ENCODE measurements around the gene BRINP1. TPM values are rescaled to one million over a fixed set of nuclear protein-coding genes. Genes with fewer than 3 reads are reported as not detected.
A peak's percentile ranks its signal among the peaks of the same experiment; 100 is the strongest.

The BRINP1 gene
- polyA plus RNA-seq, 5 donors, result 0.05 to 0.22 (median 0.08) TPM

DNA sequence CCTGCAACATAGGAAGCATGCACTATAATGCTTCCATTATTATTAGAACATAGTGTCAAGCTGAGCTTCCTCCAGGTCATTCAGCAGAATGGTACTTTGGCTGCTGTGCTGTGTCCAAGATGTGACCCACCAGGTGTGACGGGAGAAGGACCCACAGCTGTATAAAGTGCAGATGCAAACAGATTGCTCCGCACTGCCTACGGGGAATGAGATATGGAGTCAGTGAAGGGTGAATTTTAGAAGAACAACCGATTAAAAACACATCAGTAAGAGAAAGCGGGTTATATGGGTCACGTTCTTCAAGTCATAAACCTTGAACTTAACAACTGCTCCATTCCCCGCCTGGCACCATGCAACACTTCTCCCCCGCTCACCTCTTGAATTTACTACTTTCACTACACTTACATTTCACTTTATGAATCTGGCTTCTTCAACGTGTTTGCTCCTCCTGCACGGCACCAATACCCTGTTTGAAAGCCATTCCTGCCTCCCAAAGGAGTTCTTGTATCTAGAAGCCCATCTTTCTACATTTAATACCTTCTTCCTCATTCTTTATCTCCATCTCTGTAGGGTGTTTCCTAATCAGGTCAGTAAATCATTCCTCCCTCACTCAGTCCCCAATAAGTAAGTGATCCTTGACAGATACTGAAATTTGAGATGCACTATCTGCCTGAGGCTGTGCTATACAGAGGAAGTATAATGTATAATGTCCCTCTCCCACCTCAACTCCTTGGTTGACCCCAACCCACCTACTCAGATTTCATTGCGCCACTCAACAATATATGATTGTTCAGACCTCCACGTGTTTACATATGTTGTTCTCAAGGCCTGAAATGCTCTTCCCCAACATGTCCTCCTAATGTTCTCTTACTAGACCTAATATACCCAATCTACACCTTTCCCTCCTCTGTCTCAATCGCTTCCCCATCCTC is 25.9 kb downstream of the BRINP1 start:
- DNase-seq, result no peak

DNA sequence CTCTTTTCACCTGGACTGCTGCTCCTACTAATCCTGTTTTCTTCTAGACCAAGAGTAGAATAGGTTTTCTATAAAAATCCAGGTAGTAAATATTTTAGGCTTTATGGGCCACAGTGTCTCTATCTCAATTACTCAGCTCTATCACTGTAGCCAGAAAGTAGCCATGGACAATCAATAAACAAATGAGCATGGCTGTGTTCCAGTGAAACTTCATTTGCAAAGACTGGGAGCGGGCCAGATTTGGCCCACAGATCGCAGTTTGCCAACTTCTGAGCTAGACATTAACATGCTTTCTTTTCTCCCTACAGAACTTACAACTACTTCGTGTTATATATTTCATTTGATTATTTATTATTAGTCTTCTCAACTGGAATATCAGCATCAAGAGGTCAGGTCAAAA is 30.2 kb downstream of the BRINP1 start:
- DNase-seq, result no peak

DNA sequence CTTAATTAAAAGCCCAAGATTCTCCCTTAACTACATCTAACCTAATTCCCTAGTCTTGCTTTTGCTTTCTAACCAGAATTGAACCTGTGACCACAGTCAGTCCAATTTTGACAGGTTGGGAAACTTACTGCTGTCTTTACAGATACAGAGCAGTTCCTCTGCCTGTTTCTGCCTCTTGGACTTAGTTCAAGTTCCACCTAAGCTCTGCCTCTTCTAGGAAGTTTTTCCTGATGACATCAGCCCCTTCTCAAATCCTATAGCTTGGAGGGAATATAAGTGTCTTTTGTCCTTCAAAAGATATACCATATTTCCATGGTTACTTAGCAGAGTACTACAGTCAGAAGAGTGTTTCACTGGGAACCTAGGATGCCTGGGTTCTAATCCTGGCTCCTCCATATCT is 31.7 kb downstream of the BRINP1 start:
- no peak for DNase-seq

DNA sequence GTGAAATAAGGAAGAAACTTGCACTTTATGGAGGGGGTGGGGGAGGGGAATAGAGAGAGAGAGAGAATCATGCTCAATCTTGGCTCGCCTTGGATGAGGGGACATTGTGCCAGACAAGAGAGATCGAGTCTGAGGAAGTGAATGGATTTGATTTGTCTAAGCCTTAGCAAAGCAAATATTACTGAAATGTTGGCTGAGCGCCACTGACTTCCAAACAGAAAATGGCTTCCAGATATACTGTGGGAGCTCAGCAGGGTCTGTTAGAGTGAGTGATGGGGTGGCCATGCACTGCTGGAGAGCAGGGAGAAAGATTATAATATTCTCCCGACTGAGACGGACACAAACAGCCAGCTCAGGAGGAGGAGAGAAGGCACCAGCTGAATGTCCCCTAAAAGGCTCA is 34.5 kb downstream of the BRINP1 start:
- no peak for DNase-seq

DNA sequence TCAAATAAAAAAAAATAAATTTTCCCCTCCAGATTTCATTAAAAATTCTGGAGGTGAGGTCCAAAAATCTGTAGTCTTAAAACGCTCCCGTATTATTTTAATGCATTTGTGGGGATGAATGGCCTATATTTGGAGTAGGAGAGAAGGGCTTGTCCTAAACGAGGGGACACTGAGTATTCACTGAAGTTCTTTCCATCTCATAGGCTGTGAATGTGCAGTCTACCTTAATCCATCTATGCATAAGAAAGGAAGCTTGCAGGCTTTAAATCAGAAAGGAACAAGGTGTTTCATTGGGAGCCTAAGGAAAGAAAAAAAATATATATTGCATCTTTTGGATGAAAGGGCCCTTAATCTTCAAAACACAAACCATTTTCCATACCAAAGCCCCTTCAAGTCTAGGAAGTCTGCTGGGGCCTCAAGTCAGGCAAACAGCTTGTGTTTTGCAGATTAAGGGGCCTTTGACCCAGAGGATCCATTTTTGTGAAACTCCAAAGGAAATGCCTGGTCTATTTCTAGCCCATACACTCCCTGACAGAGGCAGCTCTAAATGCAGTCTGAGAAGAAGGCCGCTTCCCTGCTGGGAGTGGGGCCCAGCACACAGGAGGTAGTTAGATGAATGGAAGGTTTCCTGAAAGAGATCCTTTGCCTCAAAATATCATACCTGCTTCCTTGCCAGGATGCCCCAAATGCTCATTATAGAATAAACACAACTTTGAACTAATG is 35.6 kb downstream of the BRINP1 start:
- DNase-seq, result no peak

DNA sequence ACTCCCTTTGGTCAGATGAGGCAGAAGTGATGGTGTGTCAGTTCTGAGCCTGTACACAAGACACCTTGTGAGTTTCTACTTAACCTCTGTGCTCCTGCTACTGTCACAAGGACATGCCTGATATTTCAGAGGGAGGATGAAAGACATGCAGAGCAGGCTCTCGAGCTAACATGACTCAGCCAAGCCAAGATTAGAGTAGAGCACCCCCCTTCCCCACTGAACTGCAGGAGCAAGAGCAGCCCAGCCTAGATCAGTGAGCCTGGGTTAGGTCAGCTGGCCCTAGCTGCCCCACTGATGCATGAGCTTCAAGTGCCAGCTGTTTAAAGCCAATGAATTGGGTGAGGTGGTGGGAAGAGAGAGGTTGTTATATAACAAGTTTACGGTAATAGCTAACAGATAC is 36.7 kb downstream of the BRINP1 start:
- no peak for DNase-seq

DNA sequence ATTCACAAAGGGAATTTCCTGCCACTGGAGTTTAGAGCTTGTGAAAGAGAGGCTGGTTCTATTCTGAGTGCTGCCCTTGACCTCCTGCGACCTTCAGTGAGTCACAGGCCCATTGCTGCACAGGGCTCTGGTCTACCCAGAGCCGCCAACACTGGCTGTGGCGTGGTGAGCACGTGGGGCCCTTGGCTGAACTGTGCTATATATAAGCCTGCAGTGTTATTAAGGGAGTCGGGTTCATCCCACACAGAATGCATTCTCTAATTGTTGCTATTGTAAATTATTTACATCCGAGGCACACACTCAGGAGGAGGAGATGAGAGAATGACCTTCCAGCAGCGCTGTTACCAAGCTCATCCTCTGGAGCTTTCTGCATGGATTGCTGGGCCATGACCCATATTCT is 47.1 kb downstream of the BRINP1 start:
- DNase-seq, result no peak

DNA sequence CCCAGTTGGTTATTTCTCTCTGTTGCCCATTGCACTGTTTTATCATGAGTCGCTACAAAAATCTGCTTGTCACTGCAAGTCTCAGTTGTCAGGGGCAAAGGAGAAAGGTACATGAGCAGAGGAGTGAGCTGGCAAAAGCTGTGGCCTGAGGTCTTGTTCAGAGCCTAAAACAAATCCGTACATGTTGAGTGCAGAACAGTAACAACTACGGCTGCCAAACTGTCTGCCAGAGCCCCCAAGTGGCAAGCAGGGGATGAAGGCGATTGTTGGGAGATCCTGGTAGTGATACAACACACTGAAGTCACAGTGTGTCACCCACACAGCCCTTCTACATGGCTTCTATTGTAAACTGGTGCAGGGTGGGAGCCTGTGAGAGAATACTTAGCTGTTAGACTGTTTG is 50.9 kb downstream of the BRINP1 start:
- no peak for DNase-seq

DNA sequence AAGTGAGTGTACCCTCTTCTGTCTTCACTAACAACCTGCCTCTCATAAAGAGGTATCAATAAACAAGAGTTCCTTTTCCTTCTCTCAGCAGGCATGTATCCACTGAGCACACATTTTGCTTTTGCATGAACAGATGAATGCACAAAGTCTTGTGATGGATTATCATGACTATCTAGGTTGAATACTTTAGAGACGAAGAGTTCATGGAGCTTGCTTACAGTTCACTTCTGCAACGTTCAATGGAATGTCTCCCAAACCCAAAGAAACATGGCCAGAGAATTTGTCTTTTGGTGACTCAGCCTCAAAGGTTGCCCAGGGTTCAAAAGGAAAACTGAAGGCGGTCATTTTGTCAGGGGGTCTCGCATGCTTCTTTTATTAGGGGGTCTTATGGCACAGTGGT is 55.4 kb downstream of the BRINP1 start:
- no peak for DNase-seq

DNA sequence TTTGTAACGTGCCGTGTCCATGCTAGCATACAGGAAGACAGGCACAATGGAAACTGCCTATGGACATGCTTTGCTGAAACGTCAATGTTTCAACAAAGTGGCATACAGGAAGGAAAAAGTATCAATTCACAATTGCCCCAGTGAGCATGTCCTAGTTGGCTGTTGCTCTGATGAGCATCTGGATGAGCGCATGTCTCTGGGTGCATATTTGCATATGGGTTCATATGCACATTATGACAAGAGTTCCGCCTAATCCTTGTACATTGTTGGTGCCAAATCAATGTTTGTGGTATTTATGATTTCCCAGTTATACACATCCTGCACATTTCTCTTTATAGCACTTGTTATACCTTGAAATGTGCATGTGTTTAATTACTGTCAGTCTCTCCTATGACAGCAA is 58.5 kb downstream of the BRINP1 start:
- no peak for DNase-seq

DNA sequence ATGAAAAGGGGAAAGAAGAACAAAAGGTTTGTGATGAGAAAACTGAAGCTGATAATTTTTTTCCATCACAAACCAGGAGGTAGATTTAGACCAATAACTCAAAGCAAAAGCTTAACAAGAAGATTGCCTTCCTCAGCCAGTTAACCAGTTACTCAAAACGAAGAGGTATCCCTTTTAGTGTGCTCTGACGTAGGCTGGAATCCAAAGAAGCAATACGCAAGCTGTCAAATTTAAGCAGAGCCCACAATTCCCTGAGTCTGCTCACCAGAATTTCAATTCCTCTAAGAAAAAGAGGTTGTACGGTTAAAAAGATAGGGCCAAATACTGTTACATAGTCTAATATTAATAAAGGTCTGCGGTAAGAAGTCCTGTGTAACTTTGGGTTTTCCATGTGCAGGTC is 61.8 kb downstream of the BRINP1 start:
- no peak for DNase-seq

DNA sequence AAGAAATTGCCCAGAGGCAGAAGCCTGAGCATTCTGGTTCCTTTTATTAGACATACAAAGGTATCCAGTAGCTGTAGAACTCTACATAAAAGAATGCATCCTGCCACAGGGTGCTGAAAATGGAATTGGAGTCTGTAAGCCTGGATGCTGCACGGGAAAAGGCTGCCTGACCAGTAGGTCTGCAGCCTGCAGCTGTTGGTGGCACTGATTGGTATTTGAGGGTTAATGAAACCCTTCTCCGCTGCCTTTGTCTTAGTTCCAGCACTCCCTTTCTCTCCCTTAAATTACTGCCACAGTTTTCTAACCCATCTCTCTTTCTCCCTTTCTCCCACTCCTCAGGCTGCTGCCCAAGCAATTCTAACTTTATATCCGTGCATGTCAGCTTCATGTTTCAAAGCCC is 64.7 kb downstream of the BRINP1 start:
- no peak for DNase-seq

DNA sequence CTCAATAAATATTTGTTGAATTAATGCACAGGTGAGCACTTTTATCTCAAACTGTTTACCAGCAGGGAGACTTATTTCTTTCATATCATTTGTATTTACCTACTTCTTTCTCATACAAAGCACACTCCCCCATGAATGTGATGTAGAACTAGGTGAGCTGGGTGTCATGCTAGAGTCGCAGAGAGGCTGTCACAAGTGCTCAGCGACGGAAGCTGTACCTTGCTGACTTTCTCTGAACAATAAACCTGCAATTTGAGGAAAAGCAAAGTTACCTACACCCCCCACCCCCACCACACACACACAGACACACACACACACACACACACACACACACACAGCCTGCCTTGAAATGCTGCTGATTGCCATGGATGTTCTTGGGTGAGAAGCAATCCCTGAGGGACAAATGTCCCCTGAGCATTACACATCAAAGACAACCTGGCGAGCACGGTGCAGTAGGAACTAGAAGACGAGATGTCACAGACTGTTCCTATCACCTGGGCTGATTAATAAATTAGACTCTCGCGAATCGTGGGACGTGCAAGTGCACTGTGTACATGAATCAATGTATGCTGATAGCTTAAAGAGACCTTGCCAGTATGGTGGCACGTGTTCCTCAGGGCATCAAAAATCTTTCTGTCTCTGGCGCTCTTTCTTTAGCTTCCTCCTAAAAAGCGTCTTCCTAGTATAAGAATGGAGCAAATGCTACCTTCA is 66.1 kb downstream of the BRINP1 start:
- no peak for DNase-seq

DNA sequence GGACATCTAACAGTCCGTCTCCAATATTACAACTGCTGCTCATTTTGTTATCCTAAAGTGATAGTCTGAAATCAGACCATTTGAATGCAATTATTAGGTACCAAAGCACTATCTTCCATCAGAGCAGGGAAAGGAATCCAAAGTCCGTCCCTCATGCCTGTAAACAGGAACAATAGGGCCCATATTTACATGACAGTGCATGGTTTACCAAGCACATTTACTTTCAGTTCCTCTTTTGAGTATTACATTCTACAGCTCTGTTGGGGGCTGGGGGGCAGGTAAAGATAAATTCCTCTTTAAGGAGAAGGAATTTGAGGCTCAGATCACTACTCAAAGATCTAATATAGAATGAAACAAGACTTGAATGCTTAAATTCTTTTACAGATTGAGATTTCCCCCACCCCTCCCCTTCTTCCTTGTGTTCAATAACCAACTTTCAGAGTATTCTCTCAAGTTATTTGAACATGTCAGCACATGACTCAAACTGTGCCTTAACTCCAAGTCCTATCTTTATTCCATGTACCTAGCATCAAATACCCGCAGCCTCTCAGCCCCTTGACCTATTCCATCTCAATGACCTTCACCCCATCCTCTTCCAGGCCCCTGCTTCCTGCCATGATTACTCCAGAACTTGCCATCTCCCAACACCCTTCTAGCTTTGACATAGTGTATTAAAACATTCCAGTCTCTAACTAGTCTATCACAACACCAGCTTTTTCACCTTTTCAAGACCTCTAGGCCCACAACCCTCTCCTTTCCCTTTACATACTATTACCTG is 71.0 kb downstream of the BRINP1 start:
- no peak for DNase-seq

DNA sequence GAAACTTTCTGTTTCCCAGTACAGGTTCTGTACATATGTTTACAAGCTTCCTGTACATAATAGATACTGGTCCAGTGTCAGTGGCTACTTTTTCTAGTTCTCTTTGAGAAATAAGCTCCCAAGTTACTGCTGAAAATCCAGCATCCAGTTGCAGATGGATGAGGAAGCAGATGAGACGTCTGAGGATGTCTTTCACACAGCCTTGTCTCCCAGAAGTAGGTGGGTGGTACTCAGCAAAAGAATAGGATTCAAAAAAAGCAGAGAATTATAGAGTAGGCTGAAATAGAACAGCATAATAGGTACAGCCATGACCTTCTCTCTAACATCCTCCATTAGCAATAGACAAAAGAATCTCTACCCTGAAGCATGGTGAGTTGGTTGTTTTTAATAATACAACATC is 77.7 kb downstream of the BRINP1 start:
- no peak for DNase-seq

DNA sequence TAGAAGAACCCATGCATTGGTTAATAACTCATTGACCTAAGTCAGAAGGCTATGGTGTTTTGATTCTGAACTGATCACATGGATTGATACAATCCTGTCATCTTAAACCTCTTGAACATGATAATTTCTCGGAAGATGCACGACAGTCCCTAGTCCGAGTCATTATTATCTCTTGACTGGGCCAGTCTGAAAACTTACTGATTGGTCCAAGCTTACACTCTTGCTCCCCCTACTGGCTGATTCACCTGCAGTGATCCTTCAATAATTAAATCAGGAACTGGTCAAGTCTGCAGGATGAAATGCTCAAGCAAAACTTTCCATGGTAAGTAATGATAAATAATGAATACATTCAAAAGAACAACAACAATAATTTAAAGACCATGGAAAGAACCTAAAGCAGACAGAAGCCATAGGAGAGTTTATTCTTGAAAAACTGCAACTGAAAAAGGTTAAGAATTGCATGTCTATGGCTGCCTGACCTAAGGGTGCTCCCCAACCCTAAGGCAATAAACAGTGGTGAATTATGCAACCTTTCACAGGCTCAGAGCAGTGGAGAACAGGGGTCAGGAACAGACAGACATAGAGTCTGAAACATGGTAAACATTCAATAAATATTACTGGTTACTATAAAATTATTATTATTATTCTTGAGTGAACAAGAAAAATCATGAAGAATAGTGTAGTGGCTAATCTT is 79.3 kb downstream of the BRINP1 start:
- DNase-seq, result peak; percentile 17 to 48

DNA sequence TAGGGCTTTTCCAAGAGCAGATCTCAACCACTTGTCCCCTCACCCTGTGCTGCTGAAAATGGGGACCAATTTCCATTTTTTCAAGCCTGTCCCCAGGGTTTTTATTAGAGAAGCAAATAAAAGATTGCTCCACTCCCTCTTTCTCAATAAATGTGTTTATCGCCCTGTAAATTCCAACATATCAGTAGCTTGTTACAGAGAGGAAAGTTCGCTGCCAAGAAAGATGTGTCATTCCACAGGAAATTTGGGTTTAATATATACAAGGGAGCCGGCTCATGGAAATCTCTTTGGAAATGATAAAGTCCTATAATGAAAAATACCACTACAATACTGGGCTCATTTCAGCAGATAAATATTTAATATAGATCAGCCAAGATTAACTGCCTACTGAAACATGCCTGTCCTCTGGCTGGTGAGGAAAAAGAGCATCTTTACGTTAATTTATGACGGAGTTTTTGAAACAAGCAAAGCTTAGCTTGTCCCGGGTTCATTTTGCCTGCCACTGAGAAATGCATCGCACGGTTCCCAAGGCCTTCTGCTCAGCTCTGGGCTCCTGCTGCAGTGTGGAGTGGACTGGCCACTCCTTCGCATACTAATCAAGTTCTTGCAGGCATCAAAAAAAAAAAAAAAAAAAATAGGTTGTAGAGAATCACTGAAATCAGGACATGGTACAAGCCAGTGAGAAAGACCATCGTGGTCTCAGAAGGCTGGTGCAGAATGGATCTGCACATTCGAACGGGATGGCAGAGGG is 84.5 kb downstream of the BRINP1 start:
- DNase-seq, result no peak

DNA sequence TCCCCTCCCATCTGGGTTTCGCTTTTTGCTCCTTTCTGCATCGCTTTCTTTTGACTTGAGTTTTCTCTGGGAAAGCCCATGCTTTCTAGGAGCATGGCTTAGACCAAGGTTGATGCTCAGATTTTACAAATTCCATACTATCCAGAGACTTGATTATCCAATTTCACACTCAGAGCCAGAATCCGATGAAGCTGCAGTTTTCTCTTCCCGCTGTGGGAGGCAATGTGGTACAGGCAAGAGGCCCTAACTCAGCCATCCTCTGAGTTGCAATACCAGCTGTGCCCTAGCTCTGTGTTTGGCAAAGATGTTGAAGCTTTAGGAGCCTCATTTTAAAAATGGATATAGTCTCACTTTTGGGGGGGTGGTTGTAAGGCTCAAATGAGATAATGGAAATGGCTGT is 85.1 kb downstream of the BRINP1 start:
- no peak for DNase-seq

DNA sequence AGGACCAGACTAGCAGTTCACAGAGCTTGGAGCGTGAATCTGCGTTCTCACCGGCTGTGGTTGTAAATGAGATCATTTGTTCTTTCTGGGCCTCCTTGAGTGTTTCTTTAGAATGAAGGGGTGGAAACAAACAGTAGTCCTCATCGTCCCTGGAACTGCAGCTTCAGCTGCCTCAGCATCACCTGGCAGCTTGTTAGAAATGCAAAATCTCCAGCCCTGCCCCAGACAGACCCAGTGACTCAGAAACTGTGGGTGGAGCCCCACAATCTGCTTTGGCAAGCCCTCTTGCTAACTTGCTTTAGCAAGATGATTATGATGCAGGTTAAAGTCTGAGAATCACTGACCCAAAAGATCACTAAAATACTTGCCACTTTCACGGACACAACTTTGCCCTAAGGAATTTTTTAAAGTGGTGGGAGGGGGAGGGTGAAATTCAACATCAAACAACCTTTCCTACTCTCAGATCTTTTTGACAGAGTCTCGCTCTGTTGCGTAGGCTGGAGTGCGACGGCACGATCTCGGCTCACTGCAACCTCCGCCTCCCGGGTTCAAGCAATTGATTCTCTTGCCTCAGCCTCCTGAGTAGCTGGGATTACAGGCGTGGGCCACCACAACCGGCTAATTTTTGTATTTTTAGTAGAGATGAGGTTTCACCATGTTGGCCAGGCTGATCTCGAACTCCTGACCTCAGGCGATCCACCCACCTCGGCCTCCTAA is 86.0 kb downstream of the BRINP1 start:
- no peak for DNase-seq

Data from right lung (tissue), 5 donors.